ENCODE results near the gene TXNDC16.
A peak's percentile ranks its signal among the peaks of the same experiment; 100 is the strongest.

TXNDC16 gene

GRCh38 chr14:52395728-52396127, 156.6 kb downstream of the TXNDC16 start:
- TF ChIP-seq CTCF (conservative IDR thresholded peaks at IDR 0.05; ENCODE audit: low read depth, low read length): no peak
- no peak for DNase-seq (ENCODE audit: low read depth)
- no peak overlapping the region for H3K4me3 ChIP-seq (ENCODE audit: low read length)

GRCh38 chr14:52391881-52392615, 160.3 kb downstream of the TXNDC16 start:
- no peak overlapping the region for H3K4me3 ChIP-seq (ENCODE audit: low read length)
- no peak for TF ChIP-seq CTCF (conservative IDR thresholded peaks at IDR 0.05; ENCODE audit: low read depth, low read length)
- DNase-seq (ENCODE audit: low read depth): peak; percentile 54

All from retinal pigment epithelial cell (primary cell).